ENCODE results near the gene DMBX1.

GRCh38 chr1:46512792-46513190 is 23.2 kb downstream of the DMBX1 start:
- TF ChIP-seq POLR2A (IDR thresholded peaks at IDR 0.05) (no peak), CTCF (IDR thresholded peaks at IDR 0.05) (no peak)
